ENCODE measurements around the gene SF3A1. TPM values are rescaled to one million over a fixed set of nuclear protein-coding genes. Genes with fewer than 3 reads are reported as not detected.

SF3A1 gene
- total RNA-seq, 4 donors from 2014 or later = 90.4 to 182 (median 160) TPM

DNA sequence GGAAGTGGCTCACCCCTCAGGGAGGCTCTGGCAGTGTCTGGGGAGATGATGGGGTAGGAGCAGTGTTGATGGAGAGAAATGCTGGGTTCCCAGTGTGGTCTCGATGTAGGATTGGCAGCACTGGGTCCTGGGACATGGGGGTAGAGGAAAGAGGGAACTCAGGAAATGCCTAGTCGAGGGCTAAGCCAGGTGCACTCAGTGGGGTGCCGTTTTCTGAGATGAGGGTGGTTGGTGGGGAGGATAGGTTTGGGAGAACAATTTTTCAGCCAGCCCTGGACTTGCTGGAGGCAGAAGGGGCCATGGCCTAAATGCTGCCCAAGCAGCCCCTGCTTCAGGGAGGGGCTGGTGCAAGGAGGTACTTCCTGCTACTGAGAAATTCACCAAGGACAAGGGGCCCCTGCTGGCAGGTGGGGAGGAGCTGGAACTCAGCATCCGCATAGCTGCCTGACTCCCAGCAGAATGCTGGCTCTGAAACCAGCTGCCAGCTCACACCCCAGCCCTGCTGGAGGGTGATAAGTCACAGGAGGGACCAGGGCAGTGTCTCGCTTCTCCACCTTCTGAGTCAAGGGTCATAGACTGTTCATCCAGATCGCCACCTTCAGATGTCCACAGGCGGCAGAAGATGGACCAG is 6.1 kb upstream of the SF3A1 start:
- Histone ChIP-seq H3K36me3 (no peaks in the 10 kb centered on the region), H3K4me3 (no peak overlapping the region), H3K27ac (no peak overlapping the region), H3K9me3 (no peaks in the 10 kb centered on the region), H3K27me3 (no peaks in the 10 kb centered on the region), H3K4me1 (peaks cover 0 to 2% (median 0%) of the 10 kb centered on the region in 4 donors)
- no peak for DNase-seq
- no peak for TF ChIP-seq POLR2A (IDR thresholded peaks at IDR 0.05)
- TF ChIP-seq, protein P1, sequence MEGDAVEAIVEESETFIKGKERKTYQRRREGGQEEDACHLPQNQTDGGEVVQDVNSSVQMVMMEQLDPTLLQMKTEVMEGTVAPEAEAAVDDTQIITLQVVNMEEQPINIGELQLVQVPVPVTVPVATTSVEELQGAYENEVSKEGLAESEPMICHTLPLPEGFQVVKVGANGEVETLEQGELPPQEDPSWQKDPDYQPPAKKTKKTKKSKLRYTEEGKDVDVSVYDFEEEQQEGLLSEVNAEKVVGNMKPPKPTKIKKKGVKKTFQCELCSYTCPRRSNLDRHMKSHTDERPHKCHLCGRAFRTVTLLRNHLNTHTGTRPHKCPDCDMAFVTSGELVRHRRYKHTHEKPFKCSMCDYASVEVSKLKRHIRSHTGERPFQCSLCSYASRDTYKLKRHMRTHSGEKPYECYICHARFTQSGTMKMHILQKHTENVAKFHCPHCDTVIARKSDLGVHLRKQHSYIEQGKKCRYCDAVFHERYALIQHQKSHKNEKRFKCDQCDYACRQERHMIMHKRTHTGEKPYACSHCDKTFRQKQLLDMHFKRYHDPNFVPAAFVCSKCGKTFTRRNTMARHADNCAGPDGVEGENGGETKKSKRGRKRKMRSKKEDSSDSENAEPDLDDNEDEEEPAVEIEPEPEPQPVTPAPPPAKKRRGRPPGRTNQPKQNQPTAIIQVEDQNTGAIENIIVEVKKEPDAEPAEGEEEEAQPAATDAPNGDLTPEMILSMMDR (IDR thresholded peaks at IDR 0.05) = no peak

DNA sequence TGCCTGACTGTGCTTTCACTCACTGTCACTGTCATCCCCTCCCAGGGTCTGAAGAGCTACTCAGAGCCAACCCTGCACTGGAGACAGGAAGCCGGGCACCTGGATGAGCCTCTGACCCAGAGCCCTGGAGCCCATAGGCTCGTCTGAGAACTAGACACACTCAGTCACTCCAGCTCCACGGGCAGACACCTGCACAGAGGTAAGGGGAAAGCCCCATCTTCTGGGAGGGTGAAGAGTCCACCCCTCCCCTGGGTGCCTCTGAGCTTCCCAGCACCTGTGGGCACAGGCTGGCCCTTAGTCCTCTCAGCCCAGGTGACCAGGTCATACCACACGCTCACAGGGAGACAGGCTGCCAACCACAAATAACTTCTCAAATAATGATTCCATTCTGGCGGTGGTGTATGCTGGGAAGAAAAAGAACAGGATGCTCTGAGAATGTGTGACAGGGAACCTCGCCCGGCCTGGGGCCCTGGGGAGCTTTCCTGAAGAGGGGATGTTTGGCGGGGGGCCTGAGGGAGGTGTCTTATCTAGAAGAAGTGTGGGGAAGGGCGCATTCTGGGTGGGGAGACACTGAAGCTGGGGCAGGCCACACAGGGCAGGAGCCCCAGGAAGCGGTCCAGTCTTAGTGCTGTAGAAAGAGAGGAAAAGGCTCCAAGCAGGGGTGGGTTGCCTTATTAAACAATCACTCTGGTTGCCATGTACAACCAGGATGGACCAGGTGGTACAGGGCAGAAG is 5.4 kb upstream of the SF3A1 start:
- TF ChIP-seq POLR2A (IDR thresholded peaks at IDR 0.05) = no peak
- TF ChIP-seq, protein P1 (IDR thresholded peaks at IDR 0.05) = no peak
- Histone ChIP-seq H3K9me3 (no peaks in the 10 kb centered on the region), H3K4me1 (peaks cover 0 to 9% (median 0%) of the 10 kb centered on the region in 4 donors), H3K4me3 (no peak overlapping the region), H3K36me3 (no peaks in the 10 kb centered on the region), H3K27ac (no peak overlapping the region), H3K27me3 (no peaks in the 10 kb centered on the region)
- DNase-seq = no peak

DNA sequence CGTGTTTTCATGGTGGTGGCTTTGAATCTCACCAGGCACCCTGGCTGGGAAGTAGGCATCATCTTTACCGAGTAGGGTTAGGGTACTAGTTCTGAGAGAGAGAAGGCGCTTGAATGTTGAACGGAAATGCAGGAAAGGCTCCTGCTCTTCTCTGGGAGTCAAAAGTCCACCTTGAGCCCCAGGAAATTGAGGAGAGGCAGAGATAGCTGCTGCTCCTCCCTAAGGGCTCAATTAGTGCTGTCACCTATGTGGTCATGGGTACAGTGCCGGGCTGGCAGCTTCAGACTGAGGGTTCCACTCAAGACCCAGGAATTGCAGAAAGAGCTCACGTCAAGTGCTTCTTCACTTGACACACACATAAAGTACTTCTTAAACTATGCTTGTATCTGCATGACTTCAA is 1.8 kb upstream of the SF3A1 start:
- no peaks in the 10 kb centered on the region for H3K36me3 ChIP-seq
- no peak overlapping the region for H3K27ac ChIP-seq
- DNase-seq = no peak
- H3K9me3 ChIP-seq = no peaks in the 10 kb centered on the region
- H3K4me3 ChIP-seq = no peak overlapping the region
- TF ChIP-seq POLR2A (IDR thresholded peaks at IDR 0.05) = no peak
- TF ChIP-seq, protein P1 (IDR thresholded peaks at IDR 0.05) = no peak
- no peaks in the 10 kb centered on the region for H3K27me3 ChIP-seq
- H3K4me1 ChIP-seq = peaks cover 0 to 32% (median 9%) of the 10 kb centered on the region in 4 donors

DNA sequence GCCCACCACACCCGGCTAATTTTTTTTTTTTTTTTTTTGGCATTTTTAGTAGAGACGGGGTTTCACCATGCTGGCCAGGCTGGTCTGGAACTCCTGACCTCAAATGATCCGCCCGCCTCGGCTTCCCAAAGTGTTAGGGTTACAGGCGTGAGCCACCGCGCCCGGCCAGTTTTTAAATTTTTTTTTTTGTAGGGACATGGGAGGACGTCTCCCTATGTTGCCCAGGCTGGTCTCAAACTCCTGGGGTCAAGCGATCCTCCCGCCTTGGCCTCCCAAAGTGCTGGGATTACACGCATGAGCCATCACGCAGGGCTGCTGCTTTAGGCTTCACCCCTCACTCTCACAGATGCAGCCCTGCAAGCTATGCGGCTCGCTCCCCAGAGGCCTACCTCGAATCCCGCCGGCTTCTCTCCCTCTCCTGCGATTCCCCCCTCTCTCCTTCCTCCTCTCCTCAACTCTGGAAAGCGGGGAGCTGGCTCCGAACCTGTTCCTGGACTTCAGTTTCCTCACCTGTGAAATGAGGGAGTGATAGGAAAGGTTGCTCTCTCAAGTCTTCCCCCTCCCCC is 1.0 kb upstream of the SF3A1 start:
- Histone ChIP-seq H3K4me3 (peak overlapping the region in 1 of 4 donors; percentile 83), H3K9me3 (no peaks in the 10 kb centered on the region), H3K27me3 (no peaks in the 10 kb centered on the region), H3K27ac (no peak overlapping the region), H3K4me1 (peaks cover 0 to 32% (median 9%) of the 10 kb centered on the region in 4 donors), H3K36me3 (peaks cover 0 to 4% (median 0%) of the 10 kb centered on the region in 3 donors)
- DNase-seq = no peak
- TF ChIP-seq, protein P1 (IDR thresholded peaks at IDR 0.05) = no peak
- no peak for TF ChIP-seq POLR2A (IDR thresholded peaks at IDR 0.05)

DNA sequence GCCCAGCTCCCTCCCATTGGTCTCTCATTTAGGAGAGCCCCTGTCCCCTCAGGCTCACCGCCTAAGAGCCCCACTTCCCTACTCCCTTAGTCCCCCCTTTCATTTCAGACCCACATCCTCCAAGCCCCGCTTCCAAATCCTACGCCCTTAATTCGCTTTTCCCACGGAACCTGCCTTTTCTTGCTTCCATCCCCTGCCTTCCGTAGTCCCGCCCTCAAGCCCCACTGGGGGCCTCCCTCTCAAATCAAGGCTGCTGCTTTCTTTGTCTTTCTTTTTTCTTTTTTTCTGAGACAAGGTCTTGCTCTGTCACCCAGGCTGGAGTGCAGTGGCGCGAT is 509 bp upstream of the SF3A1 start:
- Histone ChIP-seq H3K4me1 (peaks cover 0 to 32% (median 9%) of the 10 kb centered on the region in 4 donors), H3K4me3 (peak overlapping the region; percentile 83 to 99 (median 90)), H3K9me3 (no peaks in the 10 kb centered on the region), H3K27me3 (no peaks in the 10 kb centered on the region), H3K36me3 (peaks cover 0 to 9% (median 0%) of the 10 kb centered on the region in 3 donors), H3K27ac (peak overlapping the region in 3 of 4 donors; percentile 97 to 98 (median 98))
- DNase-seq = no peak
- TF ChIP-seq, protein P1 (IDR thresholded peaks at IDR 0.05) = no peak
- no peak for TF ChIP-seq POLR2A (IDR thresholded peaks at IDR 0.05)

Data from Peyer's patch (tissue), 4 donors.